Stimulated activated CD4-positive, alpha-beta T cell treated with anti-CD3 and anti-CD28 coated beads, Interleukin-1b, Interleukin-23, amount 100 ng/mL, for 24 hours (primary cell): ENCODE measurements around the gene SMURF2.
"Not testable (repeated sequence)": the region's sequence is repeated elsewhere in the genome, so short reads cannot be mapped to it uniquely, and the experiment has no call there.

Source experiments
- DNase-seq, 4 experiments: peaks; one replicate each; pipeline ENCODE4 v3.0.0-alpha.2; 2020; ENCODE audit warnings: low read depth in 4 of 4, low spot score in 1 of 4

Gene SMURF2

DNA sequence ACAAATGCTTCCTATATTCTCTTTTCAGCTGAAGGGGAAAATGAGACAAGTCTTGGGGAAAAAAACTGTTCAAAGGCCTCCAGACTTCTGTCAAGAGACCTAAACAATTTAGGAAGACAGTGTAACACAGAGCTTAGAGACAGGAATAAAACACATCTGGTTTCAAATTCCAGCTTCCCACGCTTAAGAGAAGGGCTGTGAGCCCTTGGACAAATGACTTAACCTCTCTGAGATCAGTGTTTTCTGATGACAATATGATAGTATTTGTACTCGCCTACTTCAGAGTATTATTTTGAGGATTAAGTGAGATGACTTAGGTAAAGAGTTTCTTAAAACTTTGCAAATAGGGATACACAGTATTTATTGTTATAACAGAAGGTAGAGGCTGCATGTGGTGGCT lies 29.5 kb downstream of the SMURF2 start:
- no peak for DNase-seq

DNA sequence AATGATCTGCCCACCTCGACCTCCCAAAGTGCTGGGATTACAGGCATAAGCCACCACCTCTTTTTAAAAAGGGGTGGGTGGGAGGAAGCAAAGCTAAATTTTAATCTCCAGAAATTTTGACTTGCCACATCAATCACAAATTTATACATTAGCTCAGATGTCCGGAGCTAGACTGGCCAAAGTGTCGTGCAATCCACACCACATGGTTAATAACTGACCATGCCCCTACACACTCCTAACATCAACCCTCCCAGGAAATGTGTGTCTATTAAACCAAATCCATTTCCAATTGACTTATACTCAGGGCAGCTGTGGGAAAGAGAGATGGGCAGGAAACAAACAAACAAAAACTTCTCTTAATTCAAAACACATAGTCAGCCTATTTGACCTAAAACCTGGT lies 29.9 kb downstream of the SMURF2 start:
- no peak for DNase-seq

DNA sequence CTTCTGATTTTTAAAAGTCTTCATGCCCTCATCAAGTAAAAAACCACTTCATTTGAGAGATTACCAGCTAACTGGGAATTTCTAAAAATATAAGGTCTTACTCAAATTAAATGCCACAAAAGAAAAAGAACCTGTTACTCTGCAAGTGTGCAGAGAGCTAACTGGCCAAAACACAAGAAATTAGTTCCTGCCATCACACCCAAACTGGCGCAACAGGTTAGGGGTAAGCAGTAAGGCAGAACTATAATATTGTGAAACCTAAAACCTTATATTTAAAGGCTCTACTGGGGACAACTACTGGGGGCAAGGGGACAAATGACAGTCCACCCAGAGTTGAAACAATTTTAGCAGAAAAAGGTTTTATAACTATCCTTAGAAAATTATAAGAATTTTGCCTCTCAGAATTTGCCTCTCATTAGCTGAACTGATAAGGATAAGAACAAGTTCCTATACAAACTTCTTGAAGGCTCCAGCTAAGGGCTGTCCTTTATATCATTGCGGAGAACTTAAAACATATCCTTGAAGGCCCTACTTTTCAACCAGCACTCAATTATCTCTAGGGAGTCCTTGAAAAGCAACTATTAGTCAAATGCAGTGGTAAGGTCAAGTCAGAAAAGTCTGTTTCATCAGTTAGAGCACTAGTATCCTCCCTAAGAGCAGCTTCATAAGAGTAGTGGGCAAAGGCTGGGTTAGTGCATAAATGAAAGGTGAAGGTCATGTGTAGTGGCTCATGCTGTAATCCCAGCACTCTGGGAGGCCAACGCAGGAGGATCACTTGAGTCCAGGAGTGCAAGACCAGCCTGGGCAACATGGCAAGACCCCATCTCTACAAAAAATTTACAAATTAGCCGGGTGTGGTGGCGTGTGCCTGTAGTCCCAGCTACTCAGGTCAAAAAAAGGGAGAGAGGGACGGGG lies 31.5 kb downstream of the SMURF2 start:
- no peak for DNase-seq

DNA sequence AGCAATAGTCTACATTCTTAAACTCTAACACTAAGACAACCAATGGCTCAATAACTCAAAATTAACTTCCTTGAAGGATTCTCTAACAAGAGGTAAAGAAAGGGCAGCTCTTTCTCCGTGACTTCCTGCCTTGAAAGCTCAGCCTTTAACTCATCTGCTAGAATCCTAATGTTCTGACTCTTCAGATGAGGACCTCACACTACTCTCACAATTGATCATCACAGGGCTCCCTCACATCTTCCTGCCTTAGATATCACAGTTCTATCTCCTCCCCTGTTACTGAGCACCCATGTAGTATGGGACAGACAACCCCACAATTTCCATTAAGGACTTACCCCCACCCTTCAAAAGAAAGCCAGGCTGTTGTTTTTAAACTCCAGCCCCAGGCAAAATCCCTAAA lies 33.5 kb downstream of the SMURF2 start:
- DNase-seq = no peak

DNA sequence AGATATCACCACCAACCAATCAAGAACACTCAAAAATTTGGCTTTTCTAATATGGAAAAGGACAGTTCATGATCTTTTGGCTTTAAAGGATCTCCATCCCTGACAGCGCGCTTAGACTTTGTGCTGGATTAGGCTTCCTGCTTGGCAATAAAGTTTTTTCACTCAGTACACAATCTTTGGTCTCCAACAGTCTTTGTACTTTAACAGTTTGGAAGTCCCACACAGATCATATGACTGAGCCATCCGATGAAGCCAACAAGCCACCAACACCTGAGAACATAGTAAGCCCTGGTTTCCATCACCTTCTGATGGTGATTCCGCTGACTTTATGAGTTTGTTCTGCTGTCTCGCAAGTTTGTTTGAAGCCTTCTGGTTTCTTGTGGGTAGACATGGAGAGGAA lies 34.3 kb downstream of the SMURF2 start:
- no peak for DNase-seq

DNA sequence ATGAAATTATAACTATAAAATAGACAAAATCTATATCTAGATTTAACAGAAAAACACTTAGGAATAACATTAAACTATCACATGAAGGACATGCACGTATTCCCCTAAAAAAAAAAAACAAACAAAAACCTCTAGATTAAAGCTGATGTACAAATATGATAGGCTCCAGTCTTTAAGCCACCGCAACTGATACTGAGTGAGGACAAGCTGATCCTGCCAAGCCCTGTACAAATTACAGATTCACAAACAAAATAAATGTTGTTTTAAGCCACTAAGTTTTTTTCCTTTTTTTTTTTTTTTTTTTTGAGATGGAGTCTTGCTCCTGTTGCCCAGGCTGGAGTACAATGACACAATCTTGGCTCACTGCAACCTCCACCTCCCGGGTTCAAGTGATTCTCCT lies 35.3 kb downstream of the SMURF2 start:
- no peak for DNase-seq

DNA sequence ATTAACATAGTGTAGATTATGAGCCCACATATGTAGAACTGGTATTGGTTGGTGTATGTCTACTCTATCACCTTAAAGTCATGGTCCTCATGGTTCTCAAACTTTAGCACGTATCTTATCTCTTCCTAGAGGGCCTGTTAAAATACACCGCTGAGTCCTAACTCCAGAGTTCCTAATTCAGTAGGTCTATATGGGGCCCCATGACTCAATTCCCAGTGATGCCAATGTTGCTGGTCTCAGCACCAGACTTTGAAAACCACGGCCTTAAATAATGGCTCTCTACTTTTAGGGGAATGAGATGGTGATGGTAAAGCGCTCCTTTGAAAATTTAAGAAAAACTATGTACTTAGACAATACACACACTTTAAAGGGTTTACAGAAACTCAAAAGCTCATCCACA lies 36.6 kb downstream of the SMURF2 start:
- no peak for DNase-seq

DNA sequence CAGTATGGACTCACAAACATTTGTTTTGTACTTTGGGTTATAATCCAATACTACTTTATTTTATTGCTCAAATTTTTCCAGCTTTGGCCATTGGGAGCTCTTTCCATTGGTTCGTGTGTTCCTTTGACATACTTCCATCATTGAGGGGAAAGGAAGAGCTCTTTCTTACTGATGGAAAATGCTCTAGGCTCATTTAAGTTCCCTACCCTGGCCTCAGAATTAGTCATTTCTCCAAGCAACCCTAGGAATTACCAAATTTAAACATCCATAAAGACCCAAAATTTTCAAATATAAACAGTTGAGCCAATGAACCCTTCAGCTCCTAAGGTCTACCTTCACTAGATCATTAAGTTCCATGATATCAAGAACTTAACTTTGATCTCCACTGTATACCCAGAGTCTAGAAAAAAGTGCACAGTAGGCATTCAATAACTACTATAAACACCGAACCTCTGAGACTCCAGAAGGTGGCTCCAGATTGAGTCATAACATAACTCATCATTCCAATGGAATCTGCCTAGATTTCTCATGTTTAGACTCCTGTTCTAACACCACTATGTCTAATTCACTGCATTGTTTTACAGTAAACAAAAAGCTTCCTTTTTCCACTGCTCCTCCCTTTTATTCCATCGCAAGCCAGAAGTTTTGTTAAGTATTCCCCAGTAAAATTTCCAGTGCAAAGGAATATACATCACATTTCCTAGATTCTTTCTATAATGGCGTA lies 39.0 kb downstream of the SMURF2 start:
- DNase-seq = no peak

DNA sequence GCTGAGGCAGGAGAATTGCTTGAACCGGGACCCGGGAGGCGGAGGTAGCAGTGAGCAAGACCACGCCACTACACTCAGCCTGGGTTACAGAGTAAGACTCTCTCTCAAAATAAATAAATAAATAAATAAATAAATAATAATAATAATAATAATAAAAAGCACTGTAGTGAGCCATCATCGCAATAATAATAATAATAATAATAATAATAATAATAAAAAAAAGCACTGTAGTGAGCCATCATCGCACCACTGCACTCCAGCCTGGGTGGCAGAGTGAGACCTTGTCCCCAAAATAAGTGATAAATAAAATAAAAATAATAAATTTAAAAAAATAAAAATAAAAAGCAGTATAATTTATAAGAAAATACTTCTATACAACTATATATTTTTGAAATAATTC lies 40.3 kb downstream of the SMURF2 start:
- DNase-seq = no peak

DNA sequence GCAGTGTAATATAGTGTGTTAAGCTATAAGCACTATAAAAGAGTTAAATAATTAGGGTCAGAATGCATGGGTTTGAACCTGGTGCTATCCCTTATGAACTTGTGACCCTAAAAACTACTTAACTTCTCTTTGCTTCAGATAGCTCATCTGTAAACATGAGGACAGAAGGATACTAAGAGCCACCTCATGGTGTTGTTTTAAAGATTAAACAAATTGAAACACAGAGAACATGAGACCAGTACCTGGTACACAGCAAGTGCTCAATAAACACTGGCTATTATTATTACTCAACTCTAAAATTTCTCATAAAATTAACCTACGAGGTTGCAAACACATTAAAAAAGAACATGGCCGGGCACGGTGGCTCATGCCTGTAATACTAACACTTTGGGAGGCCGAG lies 43.3 kb downstream of the SMURF2 start:
- no peak for DNase-seq

DNA sequence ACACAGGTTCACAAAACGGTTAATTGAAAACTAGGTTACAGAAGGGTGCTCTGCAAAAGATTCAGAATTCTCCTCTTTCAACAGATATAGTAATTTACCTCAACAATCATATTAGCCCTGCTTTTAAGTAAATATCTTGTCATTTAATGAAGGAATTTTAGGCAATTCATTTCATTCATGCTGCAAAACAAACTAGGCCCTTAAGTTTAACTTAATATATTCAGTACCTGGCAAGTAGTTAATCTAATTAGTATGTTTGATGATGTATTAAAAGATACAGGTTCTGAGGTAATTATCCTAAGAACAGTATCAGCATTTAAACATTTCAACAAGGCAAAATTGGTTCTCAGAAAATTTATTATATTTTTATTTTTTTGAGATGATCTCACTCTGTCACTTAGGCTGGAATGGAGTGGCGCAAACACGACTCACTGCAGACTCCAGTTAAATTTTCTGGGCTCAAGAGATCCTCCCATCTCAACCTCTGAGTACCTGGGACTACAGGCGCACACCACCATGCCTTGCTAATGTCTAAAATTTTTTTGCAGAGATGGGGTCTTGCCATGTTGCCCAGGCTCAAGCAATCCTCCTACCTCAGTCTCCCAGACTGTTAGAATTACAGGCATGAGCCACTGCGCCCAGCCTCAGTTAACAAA lies 44.9 kb downstream of the SMURF2 start:
- no peak for DNase-seq

DNA sequence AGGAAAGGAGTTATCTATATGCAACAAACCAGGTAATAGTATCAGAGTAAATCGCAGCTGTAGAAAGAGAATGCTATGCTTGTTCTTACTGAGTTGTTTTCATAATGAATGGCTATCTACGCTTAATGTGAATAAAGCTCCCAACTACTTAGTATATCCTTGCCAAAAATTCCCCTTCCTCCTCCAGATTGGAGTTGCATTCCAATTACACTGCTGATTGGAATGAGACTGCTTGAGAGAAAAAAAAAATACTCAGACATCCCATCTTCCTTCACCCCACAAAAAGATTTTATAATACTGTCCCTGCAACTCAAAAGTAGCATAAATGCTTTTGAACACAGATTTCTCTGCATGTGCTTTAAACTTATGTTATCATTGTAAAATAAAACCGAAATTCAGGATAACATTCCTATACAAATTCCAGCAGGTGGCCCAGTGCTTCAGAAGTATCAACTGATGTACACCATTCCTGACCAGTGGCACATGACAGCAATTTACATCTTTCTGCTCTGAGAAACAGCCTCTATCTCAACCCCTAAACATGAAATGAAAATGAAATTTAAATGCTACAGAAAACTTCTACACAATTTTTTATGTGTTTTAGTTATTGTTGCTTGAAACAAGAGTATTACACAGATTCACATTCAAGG lies 47.0 kb downstream of the SMURF2 start:
- no peak for DNase-seq

DNA sequence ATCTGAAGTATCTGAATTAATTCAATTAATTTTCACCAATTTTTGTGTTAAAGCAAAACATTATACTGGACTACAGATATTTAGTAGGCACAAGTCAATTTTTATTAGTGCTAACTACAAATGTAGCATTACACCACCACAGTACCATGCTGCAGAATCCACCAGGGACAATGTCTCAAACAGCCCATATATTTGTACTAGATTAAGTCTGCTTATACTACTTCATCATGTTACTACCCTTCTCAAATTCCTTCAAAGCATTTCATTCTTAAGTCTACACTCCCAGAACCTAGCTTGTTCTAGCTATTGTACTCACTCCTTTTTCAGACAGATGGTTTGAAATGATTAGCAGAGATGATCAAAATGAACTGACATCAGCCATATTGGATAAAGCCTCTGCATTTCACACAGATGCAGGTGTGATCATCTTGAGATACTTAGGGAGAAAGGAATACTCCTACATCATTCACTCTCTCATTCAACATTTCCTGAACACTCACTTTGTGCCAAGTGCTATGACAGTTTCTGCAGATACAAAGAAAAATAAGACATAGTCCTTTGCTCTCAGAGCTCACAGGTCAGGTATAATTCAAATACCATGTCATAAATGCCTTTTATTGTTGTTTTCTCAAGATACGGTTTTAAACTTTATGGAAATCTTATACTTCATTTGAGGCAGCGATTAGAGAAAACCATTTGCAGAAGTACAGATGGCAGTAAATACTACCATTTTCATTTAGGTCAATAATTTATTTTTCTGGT lies 47.7 kb downstream of the SMURF2 start:
- no peak for DNase-seq

DNA sequence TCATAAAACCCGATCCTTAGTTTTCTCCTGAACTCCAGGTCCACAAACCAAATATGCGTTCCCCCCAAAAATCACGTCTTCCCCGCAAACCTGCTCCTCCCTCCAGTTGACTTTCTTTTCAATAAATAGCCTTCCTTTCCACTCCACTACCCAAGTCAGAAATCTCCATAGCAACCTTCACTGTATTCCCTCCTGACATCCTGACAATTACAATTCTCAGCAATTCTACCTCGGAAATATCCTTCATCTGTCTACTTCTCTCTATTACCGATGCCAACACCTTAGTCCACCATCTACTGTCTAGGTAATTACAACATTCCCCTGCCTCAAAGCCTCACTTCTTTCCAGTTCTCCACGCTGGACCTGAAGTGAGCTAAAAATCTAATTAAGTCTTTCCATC lies 50.7 kb downstream of the SMURF2 start:
- no peak for DNase-seq

DNA sequence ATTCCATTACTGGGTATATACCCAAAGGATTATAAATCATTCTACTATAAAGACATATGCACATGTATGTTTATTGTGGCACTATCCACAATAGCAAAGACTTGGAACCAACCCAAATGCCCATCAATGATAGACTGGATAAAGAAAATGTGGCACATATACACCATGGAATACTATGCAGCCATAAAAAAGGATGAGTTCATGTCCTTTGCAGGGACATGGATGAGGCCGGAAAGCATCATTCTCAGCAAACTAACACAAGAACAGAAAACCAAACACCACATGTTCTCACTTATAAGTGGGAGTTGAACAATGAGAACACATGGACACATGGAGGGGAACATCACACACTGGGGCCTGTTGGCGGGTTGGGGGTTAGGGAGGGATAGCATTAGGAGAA lies 51.9 kb downstream of the SMURF2 start:
- not testable (repeated sequence) for DNase-seq

DNA sequence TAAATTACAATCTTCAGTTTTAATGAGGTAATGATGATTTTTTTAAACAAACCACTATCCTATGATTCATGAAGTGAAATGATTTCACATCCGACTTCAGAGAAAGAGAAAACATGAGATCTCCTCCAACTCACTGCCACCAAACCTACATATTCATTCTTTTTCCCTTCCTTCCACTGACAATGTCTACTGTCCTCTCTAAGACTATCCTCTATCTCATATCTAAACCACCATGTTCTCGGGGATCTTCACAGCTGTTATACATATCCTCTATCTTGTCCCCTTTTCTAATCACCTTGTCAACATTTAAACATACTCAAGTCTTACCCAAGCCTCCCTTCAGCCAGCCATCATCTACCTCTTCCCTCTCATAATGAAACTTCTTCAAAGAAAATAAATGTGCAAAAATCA lies 53.5 kb downstream of the SMURF2 start:
- DNase-seq = no peak

DNA sequence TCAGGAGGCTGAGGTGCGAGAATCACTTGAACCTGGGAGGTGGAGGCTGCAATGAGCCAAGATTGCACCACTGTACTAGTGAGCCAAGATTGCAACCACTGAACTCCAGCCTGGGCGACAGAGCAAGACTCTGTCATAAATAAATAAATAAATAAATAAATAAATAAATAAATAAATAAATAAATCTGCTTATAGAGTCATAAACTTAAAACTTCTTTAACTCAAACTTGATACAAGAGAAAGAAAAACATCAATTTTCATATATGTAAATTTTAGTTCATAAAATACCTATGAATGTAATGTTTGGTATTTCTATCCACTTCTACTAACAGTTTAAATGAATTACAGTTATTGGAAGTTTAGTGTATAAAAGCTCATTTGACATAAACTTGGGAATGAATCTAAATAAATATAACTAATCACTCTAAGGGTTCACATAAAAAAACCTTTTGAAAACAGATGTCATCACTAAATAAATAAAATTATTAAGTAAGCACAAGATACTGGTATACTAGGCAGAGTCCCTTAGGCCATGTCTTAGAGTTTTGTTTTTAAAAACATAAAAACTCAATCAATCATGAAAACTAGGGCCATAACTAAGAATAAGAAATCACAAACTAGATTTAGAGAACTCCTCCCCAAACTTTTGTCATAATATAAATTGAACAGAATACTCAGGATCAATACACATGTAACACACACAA lies 54.1 kb downstream of the SMURF2 start:
- DNase-seq = no peak

DNA sequence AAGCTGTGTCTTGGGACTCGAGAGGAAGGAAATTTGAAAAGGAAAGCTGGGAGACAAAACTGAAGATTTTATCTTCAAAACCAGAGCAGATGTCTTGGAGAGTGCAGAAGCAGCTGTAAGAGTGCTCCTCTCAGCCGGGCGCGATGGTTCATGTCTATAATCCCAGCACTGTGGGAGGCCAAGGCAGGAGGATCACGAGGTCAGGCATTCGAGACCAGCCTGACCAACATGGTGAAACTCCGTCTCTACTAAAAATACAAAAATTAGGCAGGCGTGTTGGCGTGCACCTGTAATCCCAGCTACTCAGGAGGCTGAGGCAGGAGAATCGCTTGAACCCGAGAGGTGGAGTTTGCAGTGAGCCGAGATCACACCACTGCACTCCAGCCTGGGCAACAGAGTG lies 57.6 kb downstream of the SMURF2 start:
- not testable (repeated sequence) for DNase-seq

DNA sequence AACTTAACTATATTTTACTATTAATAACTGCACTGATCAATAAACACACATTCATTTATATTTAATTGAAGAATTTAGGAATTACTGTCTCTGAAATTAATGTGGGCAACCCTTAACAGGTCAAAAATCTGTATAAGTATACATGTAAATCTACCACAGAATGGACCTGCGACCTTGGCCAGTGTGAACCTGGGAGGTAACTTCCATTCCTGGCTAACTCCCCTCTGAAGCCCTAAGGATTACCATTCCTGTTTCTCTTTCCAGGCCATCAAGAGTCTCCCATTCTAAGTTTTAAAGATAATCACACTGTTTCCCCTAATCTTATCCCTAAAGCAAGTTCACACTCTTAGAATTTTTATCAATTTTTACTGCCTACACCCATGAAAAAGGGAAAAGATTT lies 58.1 kb downstream of the SMURF2 start:
- DNase-seq = no peak

DNA sequence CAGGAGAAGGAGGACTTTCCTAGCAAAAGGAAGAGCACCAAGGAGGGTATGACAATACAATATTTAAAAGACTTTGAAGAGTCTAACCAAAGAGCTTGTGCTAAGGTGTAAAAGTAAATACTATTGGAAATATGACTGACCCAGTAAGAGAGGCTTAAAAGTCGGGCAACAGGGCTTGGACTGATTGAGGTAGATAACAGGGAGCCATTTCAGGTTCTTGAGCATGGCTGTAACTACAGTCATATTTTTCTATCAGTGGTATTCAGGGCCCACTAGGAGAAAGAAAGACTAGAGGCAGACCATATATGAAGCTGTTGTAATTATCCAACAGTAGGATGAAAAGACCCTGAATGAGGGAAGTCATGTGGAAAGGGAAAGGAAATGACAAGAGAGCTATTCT lies 62.3 kb downstream of the SMURF2 start:
- DNase-seq = no peak
